Fibroblast of lung (primary cell): ENCODE measurements around the gene GRXCR2.

Source experiments
- CTCF ChIP-seq, 2 donors: IDR thresholded peaks in 1 of 2; conservative IDR thresholded peaks in 1 of 2; 1 replicate in 1 of 2; 2 replicates in 1 of 2; pipeline ENCODE4 v1.5.1; 2011 to 2012; ENCODE audit warnings: low read length in 2 of 2, control low read depth in 1 of 2, inconsistent platforms in 1 of 2, low read depth in 1 of 2, mild to moderate bottlenecking in 1 of 2
- EZH2 ChIP-seq: IDR thresholded peaks from 2 replicates; pipeline ENCODE4 v1.5.1; 2012; ENCODE audit warnings: low read length, control low read depth, mild to moderate bottlenecking; ENCODE audit errors: missing control alignments

GRCh38 chr5:145835848-145836239 is 37.0 kb downstream of the GRXCR2 start:
- no peak for TF ChIP-seq CTCF (conservative IDR thresholded peaks at IDR 0.05 in 1 of 2, IDR thresholded peaks at IDR 0.05 in 1 of 2; ENCODE audit: low read depth in 1 of 2, low read length in 2 of 2)
- no peak for TF ChIP-seq EZH2
